Activated CD8-positive, alpha-beta memory T cell treated with anti-CD3 and anti-CD28 coated beads, Interleukin-2, amount 50 U/mL, for 1 hour (primary cell): ENCODE results near the gene LAMA5.

ENCODE experiments used
- DNase-seq: peaks from one replicate; pipeline ENCODE4 v3.0.0-alpha.2; 2020; ENCODE audit errors: extremely low read depth

LAMA5 gene

GRCh38 chr20:62305149-62305764 is 61.9 kb downstream of the LAMA5 start:
- DNase-seq, result no peak

GRCh38 chr20:62304331-62305148 is 62.6 kb downstream of the LAMA5 start:
- no peak for DNase-seq

- DNase-seq, result no peak
Measured at GRCh38 chr20:62303340-62304226, 63.5 kb downstream of the LAMA5 start.

- DNase-seq, result no peak
Measured at GRCh38 chr20:62303062-62303339, 64.1 kb downstream of the LAMA5 start.

- DNase-seq, result peak; percentile 69
Measured at GRCh38 chr20:62302341-62303061, 64.6 kb downstream of the LAMA5 start, which contains the start of gene ADRM1. TSS of gene ADRM1 (plus strand) at chr20:62302997. CDS start at chr20:62303569, 572 bp downstream.

GRCh38 chr20:62301773-62302340 is 65.3 kb downstream of the LAMA5 start:
- peak; percentile 58 for DNase-seq

GRCh38 chr20:62301111-62301668 is 65.9 kb downstream of the LAMA5 start:
- DNase-seq, result no peak

GRCh38 chr20:62300319-62300718 is 66.8 kb downstream of the LAMA5 start:
- no peak for DNase-seq

GRCh38 chr20:62299666-62300236 is 67.4 kb downstream of the LAMA5 start:
- DNase-seq, result no peak

GRCh38 chr20:62298577-62299249 is 68.4 kb downstream of the LAMA5 start:
- no peak for DNase-seq

- DNase-seq, result no peak
Measured at GRCh38 chr20:62297449-62298227, 69.5 kb downstream of the LAMA5 start.

- DNase-seq, result no peak
Measured at GRCh38 chr20:62296724-62297448, 70.2 kb downstream of the LAMA5 start.

GRCh38 chr20:62294516-62294915 is 72.6 kb downstream of the LAMA5 start:
- no peak for DNase-seq

- no peak for DNase-seq
Measured at GRCh38 chr20:62293946-62294345, 73.2 kb downstream of the LAMA5 start.

- no peak for DNase-seq
Measured at GRCh38 chr20:62293111-62293784, 73.9 kb downstream of the LAMA5 start.

GRCh38 chr20:62292108-62292507 is 75.0 kb downstream of the LAMA5 start:
- no peak for DNase-seq

GRCh38 chr20:62291251-62292066 is 75.7 kb downstream of the LAMA5 start:
- DNase-seq, result no peak
